Osteocyte (in vitro differentiated cells): ENCODE data around the gene EIF4G1. TPM values are rescaled to one million over a fixed set of nuclear protein-coding genes. Genes with fewer than 3 reads are reported as not detected.
A peak's percentile ranks its signal among the peaks of the same experiment; 100 is the strongest.

Source experiments
- DNase-seq: peaks from one replicate; pipeline ENCODE4 v3.0.0; 2021; ENCODE audit warnings: mixed read lengths; ENCODE audit not compliant: unreplicated experiment; ENCODE audit errors: extremely low spot score
- H3K27ac Mint-ChIP-seq: one replicate; pipeline ENCODE4 v1.8.0; 2021; ENCODE audit warnings: mild to moderate bottlenecking, mixed read lengths; ENCODE audit not compliant: unreplicated experiment
- H3K27me3 Mint-ChIP-seq: one replicate; pipeline ENCODE4 v1.8.0; 2021; ENCODE audit warnings: mixed read lengths; ENCODE audit not compliant: unreplicated experiment
- H3K36me3 Mint-ChIP-seq: one replicate; pipeline ENCODE4 v1.8.0; 2021; ENCODE audit warnings: mixed read lengths; ENCODE audit not compliant: unreplicated experiment
- H3K4me1 Mint-ChIP-seq: one replicate; pipeline ENCODE4 v1.8.0; 2021; ENCODE audit warnings: mixed read lengths; ENCODE audit not compliant: unreplicated experiment
- H3K4me3 Mint-ChIP-seq: one replicate; pipeline ENCODE4 v1.8.0; 2021; ENCODE audit warnings: mild to moderate bottlenecking, moderate library complexity, mixed read lengths; ENCODE audit not compliant: unreplicated experiment
- H3K9me3 Mint-ChIP-seq: one replicate; pipeline ENCODE4 v1.8.0; 2021; ENCODE audit warnings: mixed read lengths; ENCODE audit not compliant: unreplicated experiment
- total RNA-seq: library from RNA; stranded (reverse); gene quantifications from 2 replicates; pipeline ENCODE4 v1.2.1, GENCODE V29; 2021
- TF ChIP-seq, protein P1 (sequence below): fragments of 200-600 bp; sonication (generic); IDR thresholded peaks from 2 replicates; pipeline ENCODE4 v1.5.0; 2021; ENCODE audit warnings: antibody characterized with exemption, mild to moderate bottlenecking, moderate library complexity

EIF4G1 gene
- total RNA-seq, 1 donor from 2014 or later = 385 TPM

DNA sequence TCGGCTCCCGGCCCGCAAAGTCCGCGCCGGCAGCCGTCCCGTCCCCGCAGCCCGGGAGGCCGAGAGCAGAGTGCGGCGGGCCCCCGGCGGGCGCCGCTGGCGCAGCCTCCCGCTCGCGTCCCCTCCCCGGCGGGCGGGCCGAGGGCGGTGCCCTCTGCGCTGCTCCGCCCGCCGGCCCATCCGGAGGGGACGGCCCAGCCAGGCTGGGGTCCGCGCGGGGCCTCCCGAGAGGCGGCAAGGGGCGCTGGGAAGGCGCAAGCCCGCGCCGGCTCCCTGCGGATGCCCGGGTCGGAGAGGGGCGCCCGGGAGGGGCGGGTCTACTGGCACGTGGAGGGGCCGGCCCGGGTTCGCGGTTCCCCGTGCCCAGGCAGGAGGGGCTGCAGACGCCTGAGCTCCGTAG is 47.1 kb downstream of the EIF4G1 start, which contains the start of the genes CLCN2 and POLR2H:
Gene CLCN2 (minus strand): TSS at position 74 of the 400 bp plus-strand sequence. CDS start 126 bp downstream, outside the sequence.
Gene POLR2H (plus strand): TSS at position 179 of the 400 bp plus-strand sequence. CDS start 1,783 bp downstream, outside the sequence.
- Mint-ChIP-seq H3K4me3 (peak within 1 kb of the TSS; percentile 96), H3K27ac (peak within 1 kb of the TSS; percentile 98), H3K36me3 (peaks cover 14% of the 10 kb centered on the region), H3K9me3 (no peaks in the 10 kb centered on the region), H3K4me1 (peaks cover 32% of the 10 kb centered on the region), H3K27me3 (no peaks in the 10 kb centered on the region)
- no peak for DNase-seq
- TF ChIP-seq, protein P1, sequence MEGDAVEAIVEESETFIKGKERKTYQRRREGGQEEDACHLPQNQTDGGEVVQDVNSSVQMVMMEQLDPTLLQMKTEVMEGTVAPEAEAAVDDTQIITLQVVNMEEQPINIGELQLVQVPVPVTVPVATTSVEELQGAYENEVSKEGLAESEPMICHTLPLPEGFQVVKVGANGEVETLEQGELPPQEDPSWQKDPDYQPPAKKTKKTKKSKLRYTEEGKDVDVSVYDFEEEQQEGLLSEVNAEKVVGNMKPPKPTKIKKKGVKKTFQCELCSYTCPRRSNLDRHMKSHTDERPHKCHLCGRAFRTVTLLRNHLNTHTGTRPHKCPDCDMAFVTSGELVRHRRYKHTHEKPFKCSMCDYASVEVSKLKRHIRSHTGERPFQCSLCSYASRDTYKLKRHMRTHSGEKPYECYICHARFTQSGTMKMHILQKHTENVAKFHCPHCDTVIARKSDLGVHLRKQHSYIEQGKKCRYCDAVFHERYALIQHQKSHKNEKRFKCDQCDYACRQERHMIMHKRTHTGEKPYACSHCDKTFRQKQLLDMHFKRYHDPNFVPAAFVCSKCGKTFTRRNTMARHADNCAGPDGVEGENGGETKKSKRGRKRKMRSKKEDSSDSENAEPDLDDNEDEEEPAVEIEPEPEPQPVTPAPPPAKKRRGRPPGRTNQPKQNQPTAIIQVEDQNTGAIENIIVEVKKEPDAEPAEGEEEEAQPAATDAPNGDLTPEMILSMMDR = no peak

- Mint-ChIP-seq H3K27ac (peak overlapping the region; percentile 98), H3K9me3 (no peaks in the 10 kb centered on the region), H3K4me1 (peaks cover 37% of the 10 kb centered on the region), H3K27me3 (no peaks in the 10 kb centered on the region), H3K4me3 (peak overlapping the region; percentile 96), H3K36me3 (peaks cover 15% of the 10 kb centered on the region)
- no peak for DNase-seq
- TF ChIP-seq, protein P1 = no peak
Observed at GRCh38 chr3:184361932-184362667, 47.7 kb downstream of the EIF4G1 start.

GRCh38 chr3:184362668-184363546 is 48.5 kb downstream of the EIF4G1 start:
- TF ChIP-seq, protein P1 = peak; percentile 66
- Mint-ChIP-seq H3K27me3 (no peaks in the 10 kb centered on the region), H3K9me3 (no peaks in the 10 kb centered on the region), H3K27ac (peak overlapping the region; percentile 98), H3K4me1 (peaks cover 42% of the 10 kb centered on the region), H3K36me3 (peaks cover 21% of the 10 kb centered on the region), H3K4me3 (peak overlapping the region; percentile 96)
- peak; percentile 99 for DNase-seq

- TF ChIP-seq, protein P1 = no peak
- DNase-seq = no peak
- peaks cover 58% of the 10 kb centered on the region for H3K4me1 Mint-ChIP-seq
- H3K9me3 Mint-ChIP-seq = no peaks in the 10 kb centered on the region
- H3K36me3 Mint-ChIP-seq = peaks cover 38% of the 10 kb centered on the region
- H3K27ac Mint-ChIP-seq = peak overlapping the region; percentile 59
- H3K4me3 Mint-ChIP-seq = peak overlapping the region; percentile 14
- H3K27me3 Mint-ChIP-seq = no peaks in the 10 kb centered on the region
Observed at GRCh38 chr3:184366619-184367289, 52.3 kb downstream of the EIF4G1 start.
